ENCODE data around the gene VPS50. TPM values are rescaled to one million over a fixed set of nuclear protein-coding genes. Genes with fewer than 3 reads are reported as not detected.

Gene VPS50
- total and polyA plus RNA-seq, 2 experiments from 2014 or later, result 11.9 to 30.9 TPM

DNA sequence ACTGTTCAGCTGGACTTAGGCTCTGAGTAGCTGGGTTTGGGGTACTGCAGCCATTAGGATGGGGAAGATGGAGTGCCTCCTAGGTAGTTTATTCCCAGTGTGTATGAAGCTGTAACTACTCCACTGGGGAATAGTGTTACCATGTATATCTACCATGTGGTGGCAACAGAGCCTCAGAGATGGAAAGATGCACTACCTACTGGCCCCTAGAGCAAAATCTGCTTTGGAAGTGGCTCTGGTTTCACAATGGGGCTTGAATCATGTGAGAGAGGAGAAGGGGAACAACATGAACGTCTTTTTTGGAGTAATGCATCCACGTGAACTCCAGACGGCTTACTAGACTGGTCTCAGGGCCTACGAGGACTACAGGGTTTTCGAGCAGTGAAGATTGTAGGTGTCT is 175.1 kb downstream of the VPS50 start:
- Histone ChIP-seq H3K4me3 (no peak overlapping the region), H4K20me1 (ENCODE audit: insufficient read depth) (no peaks in the 10 kb centered on the region), H3K9me2 (ENCODE audit: insufficient read depth) (no peaks in the 10 kb centered on the region), H3K4me1 (ENCODE audit: insufficient read depth) (no peaks in the 10 kb centered on the region), H3K27ac (no peak overlapping the region), H3K9me3 (ENCODE audit: low read depth) (no peaks in the 10 kb centered on the region), H3K79me2 (ENCODE audit: insufficient read depth) (no peaks in the 10 kb centered on the region), H3K36me3 (ENCODE audit: low read depth) (no peaks in the 10 kb centered on the region), H3K4me2 (ENCODE audit: unreplicated experiment) (no peak overlapping the region), H3F3A (ENCODE audit: insufficient read depth) (no peaks in the 10 kb centered on the region), H3K9ac (no peak overlapping the region), H2AFZ (no peak overlapping the region), H3K27me3 (replicated peaks; ENCODE audit: insufficient read depth) (no peaks in the 10 kb centered on the region)
- no peak for TF ChIP-seq EZH2phosphoT487 (IDR thresholded peaks at IDR 0.05; ENCODE audit: insufficient read depth, low read depth)
- 45 to 47% methylated on average over 5 of the region's 5 CpGs for WGBS, 2 experiments (ENCODE audit: low coverage in 1 of 2, low lambda C conversion rate in 2 of 2, missing lambda C conversion rate in 2 of 2)
- in situ Hi-C loops (cut with MboI), result no loop called here
- DNase-seq, result no peak

DNA sequence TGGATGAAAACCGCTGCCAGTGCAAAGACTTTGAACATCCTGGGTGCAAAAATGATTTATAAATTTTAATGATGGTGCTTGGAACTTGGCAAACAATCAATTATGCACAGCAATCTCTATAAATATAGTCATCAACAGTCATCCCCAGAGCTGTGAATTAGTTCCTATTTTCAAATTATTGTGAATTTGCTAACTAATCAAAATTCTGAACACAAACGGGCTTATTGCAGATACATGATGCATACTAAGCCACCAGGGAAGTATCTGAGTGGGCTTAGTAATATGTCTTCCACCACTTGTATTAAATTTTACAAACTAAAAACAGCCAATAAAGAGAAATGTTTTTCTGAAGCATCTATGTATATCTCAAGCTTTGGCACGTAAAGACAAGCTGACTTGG is 177.2 kb downstream of the VPS50 start:
- no peaks in the 10 kb centered on the region for H3K9me3 ChIP-seq (ENCODE audit: low read depth)
- WGBS, 2 experiments (ENCODE audit: low coverage in 1 of 2, low lambda C conversion rate in 2 of 2, missing lambda C conversion rate in 2 of 2), result 25 to 39% methylated on average over 3 of the region's 3 CpGs
- H3K9me2 ChIP-seq (ENCODE audit: insufficient read depth), result no peaks in the 10 kb centered on the region
- TF ChIP-seq EZH2 (IDR thresholded peaks at IDR 0.05; ENCODE audit: insufficient read depth, poor library complexity, severe bottlenecking) (no peak), EZH2phosphoT487 (IDR thresholded peaks at IDR 0.05; ENCODE audit: insufficient read depth, low read depth) (no peak)
- H3F3A ChIP-seq (ENCODE audit: insufficient read depth), result no peaks in the 10 kb centered on the region
- no peaks in the 10 kb centered on the region for H3K27me3 ChIP-seq (replicated peaks; ENCODE audit: insufficient read depth)
- H3K36me3 ChIP-seq (ENCODE audit: low read depth), result no peaks in the 10 kb centered on the region
- no peak overlapping the region for H2AFZ ChIP-seq
- H3K79me2 ChIP-seq (ENCODE audit: insufficient read depth), result no peaks in the 10 kb centered on the region
- H3K4me1 ChIP-seq (ENCODE audit: insufficient read depth), result no peaks in the 10 kb centered on the region
- no peaks in the 10 kb centered on the region for H4K20me1 ChIP-seq (ENCODE audit: insufficient read depth)
- no peak overlapping the region for H3K4me2 ChIP-seq (ENCODE audit: unreplicated experiment)
- H3K27ac ChIP-seq, result no peak overlapping the region
- H3K9ac ChIP-seq, result no peak overlapping the region
- DNase-seq, result no peak
- no peak overlapping the region for H3K4me3 ChIP-seq
- in situ Hi-C loops (cut with MboI), result no loop called here

Other genes with a start within 250 kb of the VPS50 start
- gene SAMD9, start 114.4 kb upstream of the VPS50 start, total RNA-seq (2014; rRNA removed; shearing (Covaris generic)), result 26.2 and 31.2 TPM in 2 replicates
- 14.1 and 15.3 TPM in 2 replicates for gene SAMD9, start 114.4 kb upstream of the VPS50 start, polyA plus RNA-seq (2016; fragmentation: Nextera tagmentation; extraction: Ambion mirVana)
- gene SAMD9L, start 84.0 kb upstream of the VPS50 start, total RNA-seq (2014; rRNA removed; shearing (Covaris generic)), result 11.0 and 17.0 TPM in 2 replicates
- 18.5 and 19.9 TPM in 2 replicates for gene SAMD9L, start 84.0 kb upstream of the VPS50 start, polyA plus RNA-seq (2016; fragmentation: Nextera tagmentation; extraction: Ambion mirVana)
- gene HEPACAM2, start 5.9 kb upstream of the VPS50 start, total RNA-seq (2014; rRNA removed; shearing (Covaris generic)), result not detected in 2 replicates
- gene HEPACAM2, start 5.9 kb upstream of the VPS50 start, polyA plus RNA-seq (2016; fragmentation: Nextera tagmentation; extraction: Ambion mirVana), result not detected in 2 replicates

Data from GM23248 (cell line).